Measurements from ENCODE around the gene PROCA1. TPM values are rescaled to one million over a fixed set of nuclear protein-coding genes. Genes with fewer than 3 reads are reported as not detected.
A peak's percentile ranks its signal among the peaks of the same experiment; 100 is the strongest.

Gene PROCA1
- total RNA-seq, 1 experiment from 2014 or later = 14.2 TPM

DNA sequence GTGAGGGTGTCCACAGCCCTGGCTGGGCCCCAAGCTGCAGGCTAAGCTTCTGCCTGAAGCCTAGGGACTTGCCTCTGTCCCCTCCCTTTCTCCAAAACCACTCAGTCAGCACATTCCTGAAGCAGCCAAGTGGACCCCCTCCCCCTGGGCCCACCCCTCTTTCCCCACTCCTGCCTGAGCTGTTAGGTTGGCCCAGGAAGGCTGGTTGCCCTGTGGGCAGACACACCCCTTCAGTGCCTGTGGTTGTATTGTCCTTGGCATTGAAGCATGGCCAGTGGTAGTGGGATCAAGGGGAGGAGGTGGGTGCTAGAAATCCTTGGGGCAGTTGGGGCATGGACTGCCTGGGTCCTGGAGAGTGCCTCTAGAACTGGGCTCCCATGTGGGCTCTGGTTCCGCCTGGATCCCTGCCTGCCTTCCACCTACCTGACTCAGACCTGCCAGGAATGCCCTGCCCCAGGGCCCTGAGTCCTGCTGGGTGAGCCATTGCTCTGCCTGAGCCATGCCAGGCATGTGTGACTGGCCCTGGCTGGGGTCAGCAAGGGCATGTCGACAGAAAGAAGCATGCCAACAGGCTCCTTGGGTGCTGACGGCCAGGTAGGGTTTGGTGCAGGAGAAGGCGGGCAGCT lies 34.2 kb upstream of the PROCA1 start:
- H3K9me2 ChIP-seq (ENCODE audit: insufficient read depth) = no peaks in the 10 kb centered on the region
- peaks cover 83% of the 10 kb centered on the region for H3F3A ChIP-seq (ENCODE audit: insufficient read depth, low read depth)
- peak overlapping the region; percentile 96 for H3K27ac ChIP-seq
- peaks cover 28% of the 10 kb centered on the region for H3K36me3 ChIP-seq (ENCODE audit: low read depth)
- peaks cover 60% of the 10 kb centered on the region for H3K4me1 ChIP-seq (replicated peaks; ENCODE audit: insufficient read depth)
- H3K79me2 ChIP-seq (ENCODE audit: low read depth) = peaks cover 62% of the 10 kb centered on the region
- H3K4me2 ChIP-seq = peak overlapping the region; percentile 90
- ChIA-PET CTCF (interaction anchor here (1.2 to 2.7 kb wide), 2 partner anchors 17 to 19 kb away, joined by 5 to 47 read pairs; partner anchors contain the start of genes NEK8 and TLCD1), POLR2A (ENCODE audit: unreplicated experiment) (interaction anchor here (0.6 to 1.2 kb wide), 5 partner anchors 17 to 151 kb away, joined by 4 to 17 read pairs (median 5); partner anchors contain the start of gene NEK8)
- peak overlapping the region; percentile 97 for H3K4me3 ChIP-seq
- H2AFZ ChIP-seq = no peak overlapping the region
- no peaks in the 10 kb centered on the region for H3K27me3 ChIP-seq (ENCODE audit: insufficient read depth, low read depth)
- H4K20me1 ChIP-seq (ENCODE audit: insufficient read depth) = peaks cover 36% of the 10 kb centered on the region
- intact Hi-C loops (cut with micrococcal nuclease; ENCODE audit: unreplicated experiment) = loop anchor here (5.0 kb wide), 1 partner anchor 206 kb away; the partner anchor contains the start of gene PHF12
- no peak for TF ChIP-seq EZH2 (IDR thresholded peaks at IDR 0.05; ENCODE audit: low read depth)
- TF ChIP-seq, protein P1, sequence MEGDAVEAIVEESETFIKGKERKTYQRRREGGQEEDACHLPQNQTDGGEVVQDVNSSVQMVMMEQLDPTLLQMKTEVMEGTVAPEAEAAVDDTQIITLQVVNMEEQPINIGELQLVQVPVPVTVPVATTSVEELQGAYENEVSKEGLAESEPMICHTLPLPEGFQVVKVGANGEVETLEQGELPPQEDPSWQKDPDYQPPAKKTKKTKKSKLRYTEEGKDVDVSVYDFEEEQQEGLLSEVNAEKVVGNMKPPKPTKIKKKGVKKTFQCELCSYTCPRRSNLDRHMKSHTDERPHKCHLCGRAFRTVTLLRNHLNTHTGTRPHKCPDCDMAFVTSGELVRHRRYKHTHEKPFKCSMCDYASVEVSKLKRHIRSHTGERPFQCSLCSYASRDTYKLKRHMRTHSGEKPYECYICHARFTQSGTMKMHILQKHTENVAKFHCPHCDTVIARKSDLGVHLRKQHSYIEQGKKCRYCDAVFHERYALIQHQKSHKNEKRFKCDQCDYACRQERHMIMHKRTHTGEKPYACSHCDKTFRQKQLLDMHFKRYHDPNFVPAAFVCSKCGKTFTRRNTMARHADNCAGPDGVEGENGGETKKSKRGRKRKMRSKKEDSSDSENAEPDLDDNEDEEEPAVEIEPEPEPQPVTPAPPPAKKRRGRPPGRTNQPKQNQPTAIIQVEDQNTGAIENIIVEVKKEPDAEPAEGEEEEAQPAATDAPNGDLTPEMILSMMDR (conservative IDR thresholded peaks at IDR 0.05) = no peak
- BruUV-seq (replicated peaks) = no TSS peak
- DNase-seq = peak; percentile 91 to 94
- H3K9me3 ChIP-seq (ENCODE audit: insufficient read depth, low read depth) = no peaks in the 10 kb centered on the region

DNA sequence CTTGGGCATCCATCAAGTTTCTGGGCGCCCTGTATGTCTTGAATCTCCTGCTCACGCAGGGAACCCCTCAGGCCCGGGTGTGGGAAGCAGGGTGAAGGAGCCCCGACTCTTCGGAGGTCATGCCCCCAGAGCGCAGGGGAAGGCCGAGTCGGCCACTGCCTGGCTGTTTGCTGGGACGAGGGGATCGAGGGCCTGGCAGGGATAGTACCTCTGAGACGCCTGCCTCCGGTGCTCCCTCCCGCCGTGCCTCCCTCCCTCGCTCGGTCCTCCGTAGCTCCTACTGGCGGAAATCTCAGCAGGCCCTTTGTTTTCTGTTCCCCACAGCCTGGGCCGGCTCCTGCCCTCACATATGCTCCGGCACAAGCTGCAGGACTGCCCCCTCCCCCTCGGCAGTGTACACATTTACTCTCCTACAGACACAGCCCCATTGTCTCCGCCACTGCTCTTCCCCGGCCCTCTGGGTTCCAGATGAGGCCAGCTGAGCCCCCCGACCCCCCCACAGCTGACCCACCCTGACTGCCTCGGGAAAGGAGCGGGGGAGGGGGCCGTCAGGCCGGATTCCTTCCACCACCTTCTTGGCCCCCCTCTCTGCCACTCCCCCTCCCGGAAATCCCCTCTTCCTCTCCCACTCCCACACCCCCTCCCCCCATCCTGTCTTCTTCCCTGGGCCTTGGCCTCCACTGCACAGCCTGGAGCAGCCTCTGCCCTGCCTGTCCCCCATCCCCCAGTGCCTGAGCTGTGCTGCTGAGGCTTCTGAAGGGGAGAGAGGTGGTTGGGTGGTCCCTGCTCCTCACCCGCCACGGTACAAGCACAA lies 33.5 kb upstream of the PROCA1 start:
- Histone ChIP-seq H3K9me2 (ENCODE audit: insufficient read depth) (no peaks in the 10 kb centered on the region), H2AFZ (no peak overlapping the region), H3K27me3 (ENCODE audit: insufficient read depth, low read depth) (no peaks in the 10 kb centered on the region), H3K79me2 (ENCODE audit: low read depth) (peaks cover 55% of the 10 kb centered on the region), H3K4me3 (peak overlapping the region; percentile 97), H3K27ac (peak overlapping the region; percentile 96), H3K9me3 (ENCODE audit: insufficient read depth, low read depth) (no peaks in the 10 kb centered on the region), H3F3A (ENCODE audit: insufficient read depth, low read depth) (peaks cover 76% of the 10 kb centered on the region), H4K20me1 (ENCODE audit: insufficient read depth) (peaks cover 28% of the 10 kb centered on the region), H3K4me1 (replicated peaks; ENCODE audit: insufficient read depth) (peaks cover 55% of the 10 kb centered on the region), H3K4me2 (peak overlapping the region; percentile 90), H3K36me3 (ENCODE audit: low read depth) (peaks cover 20% of the 10 kb centered on the region)
- TF ChIP-seq, protein P1 (conservative IDR thresholded peaks at IDR 0.05) = no peak
- no peak for TF ChIP-seq EZH2 (IDR thresholded peaks at IDR 0.05; ENCODE audit: low read depth)
- DNase-seq = no peak
- TSS peak; percentile 61 for BruUV-seq (replicated peaks)
- intact Hi-C loops (cut with micrococcal nuclease; ENCODE audit: unreplicated experiment) = loop anchor here (5.0 kb wide), 1 partner anchor 207 kb away; the partner anchor contains the start of gene PHF12
- ChIA-PET CTCF (interaction anchor here (2.7 kb wide), 1 partner anchor 18 kb away, joined by 47 read pairs; the partner anchor contains the start of gene TLCD1), POLR2A (ENCODE audit: unreplicated experiment) (interaction anchor here (0.7 to 1.2 kb wide), 3 partner anchors 16 to 63 kb away, joined by 4 to 5 read pairs (median 5); partner anchors contain the start of gene NEK8)
